SK-N-SH treated with all-trans-retinoic acid at 6 μM for 48 hours (cell line): ENCODE measurements around the gene MMP12.

Experiments used
- ATAC-seq: fragments of 200-7000 bp; cut with Tn5 transposase; 3 replicates; pipeline ENCODE4 v1.9.1; 2020; ENCODE audit warnings: mild to moderate bottlenecking, moderate library complexity
- ARNTL ChIP-seq: fragments of 450-650 bp; formaldehyde crosslinking; IDR thresholded peaks from 2 replicates; pipeline ENCODE4 v1.5.0; 2020; ENCODE audit warnings: low read depth, mild to moderate bottlenecking, moderate library complexity, borderline replicate concordance
- BACH2 ChIP-seq: fragments of 250-450 bp; sonication (Bioruptor Pico); IDR thresholded peaks from 2 replicates; pipeline ENCODE4 v1.9.0; 2021; ENCODE audit warnings: mild to moderate bottlenecking, borderline replicate concordance
- CREB5 ChIP-seq: fragments of 250-450 bp; sonication (Bioruptor Pico); IDR thresholded peaks from 2 replicates; pipeline ENCODE4 v1.5.1; 2020; ENCODE audit warnings: low read depth, mild to moderate bottlenecking, moderate library complexity
- CSDC2 ChIP-seq: fragments of 250-450 bp; sonication (Bioruptor Pico); IDR thresholded peaks from 2 replicates; pipeline ENCODE4 v1.5.0; 2020; ENCODE audit warnings: mild to moderate bottlenecking, moderate library complexity
- CSRNP3 ChIP-seq: fragments of 250-450 bp; sonication (Bioruptor Pico); IDR thresholded peaks from 2 replicates; pipeline ENCODE4 v1.5.1; 2021; ENCODE audit warnings: mild to moderate bottlenecking, moderate library complexity
- ESRRG ChIP-seq: fragments of 250-450 bp; sonication (Bioruptor Pico); IDR thresholded peaks from 2 replicates; pipeline ENCODE4 v1.6.1; 2021; ENCODE audit warnings: mild to moderate bottlenecking
- ISL1 ChIP-seq: fragments of 250-450 bp; sonication (Bioruptor Pico); IDR thresholded peaks from 2 replicates; pipeline ENCODE4 v2.1.2; 2022; ENCODE audit warnings: mild to moderate bottlenecking, moderate library complexity
- PPARA ChIP-seq: fragments of 250-450 bp; sonication (Bioruptor Pico); IDR thresholded peaks from 2 replicates; pipeline ENCODE4 v1.5.0; 2020; ENCODE audit warnings: mild to moderate bottlenecking, borderline replicate concordance
- RARB ChIP-seq: fragments of 250-450 bp; sonication (Bioruptor Pico); IDR thresholded peaks from 2 replicates; pipeline ENCODE4 v1.8.0; 2021; ENCODE audit warnings: mild to moderate bottlenecking, moderate library complexity
- SNAI2 ChIP-seq: fragments of 250-450 bp; sonication (Bioruptor Pico); IDR thresholded peaks from 2 replicates; pipeline ENCODE4 v1.5.0; 2020; ENCODE audit warnings: mild to moderate bottlenecking, moderate library complexity
- TCF4 ChIP-seq: fragments of 250-450 bp; sonication (Bioruptor Pico); IDR thresholded peaks from 2 replicates; pipeline ENCODE4 v1.8.0; 2021; ENCODE audit warnings: mild to moderate bottlenecking, moderate library complexity, borderline replicate concordance
- TOX ChIP-seq: fragments of 250-450 bp; sonication (Bioruptor Pico); IDR thresholded peaks from 2 replicates; pipeline ENCODE4 v1.8.0; 2021; ENCODE audit warnings: mild to moderate bottlenecking, moderate library complexity, borderline replicate concordance
- TSHZ2 ChIP-seq: fragments of 250-450 bp; sonication (Bioruptor Pico); IDR thresholded peaks from 2 replicates; pipeline ENCODE4 v1.5.0; 2020; ENCODE audit warnings: mild to moderate bottlenecking, moderate library complexity
- ZC3H10 ChIP-seq: fragments of 250-450 bp; sonication (Bioruptor Pico); IDR thresholded peaks from 2 replicates; pipeline ENCODE4 v1.5.1; 2021; ENCODE audit warnings: mild to moderate bottlenecking, moderate library complexity
- ZFP3 ChIP-seq: fragments of 250-450 bp; sonication (Bioruptor Pico); IDR thresholded peaks from 2 replicates; pipeline ENCODE4 v1.5.0; 2020; ENCODE audit warnings: mild to moderate bottlenecking, moderate library complexity
- ZFP30 ChIP-seq: fragments of 450-650 bp; formaldehyde crosslinking; IDR thresholded peaks from 2 replicates; pipeline ENCODE4 v1.5.0; 2022; ENCODE audit warnings: mild to moderate bottlenecking, moderate library complexity
- ZNF565 ChIP-seq: fragments of 450-650 bp; formaldehyde crosslinking; conservative IDR thresholded peaks from 2 replicates; pipeline ENCODE4 v1.5.0; 2020; ENCODE audit warnings: low read depth, mild to moderate bottlenecking, moderate library complexity
- ZNF70 ChIP-seq: fragments of 450-650 bp; formaldehyde crosslinking; IDR thresholded peaks from 2 replicates; pipeline ENCODE4 v1.5.0; 2020; ENCODE audit warnings: mild to moderate bottlenecking, moderate library complexity
- ZNF8 ChIP-seq: fragments of 450-650 bp; formaldehyde crosslinking; IDR thresholded peaks from 2 replicates; pipeline ENCODE4 v1.5.0; 2020; ENCODE audit warnings: mild to moderate bottlenecking, moderate library complexity
- TF ChIP-seq, protein P1 (sequence below): fragments of 250-450 bp; sonication (Bioruptor Pico); IDR thresholded peaks from 2 replicates; pipeline ENCODE4 v1.8.0; 2021; ENCODE audit warnings: low read depth, mild to moderate bottlenecking, moderate library complexity, borderline replicate concordance

The MMP12 gene

DNA sequence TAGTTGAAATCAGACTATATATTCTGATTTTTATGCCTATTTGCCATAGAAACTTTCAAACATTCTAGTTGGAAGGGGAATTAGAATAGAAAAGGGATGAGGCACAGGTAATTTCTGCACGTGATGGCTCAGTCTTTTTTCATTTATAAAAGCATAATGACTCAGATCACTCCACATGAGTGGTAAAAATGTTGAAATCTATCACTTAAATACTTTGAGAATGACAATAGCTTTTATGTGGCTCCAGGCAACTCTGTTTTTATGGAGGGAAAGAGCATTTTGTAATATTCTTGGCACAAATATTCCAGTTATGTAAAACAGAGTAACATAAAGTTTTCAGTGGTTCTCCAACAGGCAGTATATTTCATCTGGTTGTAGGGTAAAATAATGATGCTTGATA is 25.5 kb downstream of the MMP12 start:
- peak; percentile 35; the same call in 2 of the 3 replicates for ATAC-seq
- TF ChIP-seq PPARA (CRISPR knock-in tag): no peak
- TF ChIP-seq TCF4 (CRISPR knock-in tag): no peak
- no peak for TF ChIP-seq ZFP3 (CRISPR knock-in tag)
- no peak for TF ChIP-seq ZC3H10 (CRISPR knock-in tag)
- TF ChIP-seq ZFP30 (CRISPR knock-in tag): no peak
- no peak for TF ChIP-seq ESRRG
- no peak for TF ChIP-seq TSHZ2 (CRISPR knock-in tag)
- no peak for TF ChIP-seq CSRNP3 (CRISPR knock-in tag)
- no peak for TF ChIP-seq SNAI2 (CRISPR knock-in tag)
- no peak for TF ChIP-seq ZNF70 (CRISPR knock-in tag)
- TF ChIP-seq ISL1 (CRISPR knock-in tag): no peak
- TF ChIP-seq TOX (CRISPR knock-in tag): no peak
- no peak for TF ChIP-seq CREB5 (CRISPR knock-in tag)
- no peak for TF ChIP-seq RARB
- no peak for TF ChIP-seq CSDC2
- no peak for TF ChIP-seq ZNF565 (CRISPR knock-in tag)
- TF ChIP-seq ZNF8 (CRISPR knock-in tag): no peak
- no peak for TF ChIP-seq ARNTL (CRISPR knock-in tag)
- TF ChIP-seq, protein P1, sequence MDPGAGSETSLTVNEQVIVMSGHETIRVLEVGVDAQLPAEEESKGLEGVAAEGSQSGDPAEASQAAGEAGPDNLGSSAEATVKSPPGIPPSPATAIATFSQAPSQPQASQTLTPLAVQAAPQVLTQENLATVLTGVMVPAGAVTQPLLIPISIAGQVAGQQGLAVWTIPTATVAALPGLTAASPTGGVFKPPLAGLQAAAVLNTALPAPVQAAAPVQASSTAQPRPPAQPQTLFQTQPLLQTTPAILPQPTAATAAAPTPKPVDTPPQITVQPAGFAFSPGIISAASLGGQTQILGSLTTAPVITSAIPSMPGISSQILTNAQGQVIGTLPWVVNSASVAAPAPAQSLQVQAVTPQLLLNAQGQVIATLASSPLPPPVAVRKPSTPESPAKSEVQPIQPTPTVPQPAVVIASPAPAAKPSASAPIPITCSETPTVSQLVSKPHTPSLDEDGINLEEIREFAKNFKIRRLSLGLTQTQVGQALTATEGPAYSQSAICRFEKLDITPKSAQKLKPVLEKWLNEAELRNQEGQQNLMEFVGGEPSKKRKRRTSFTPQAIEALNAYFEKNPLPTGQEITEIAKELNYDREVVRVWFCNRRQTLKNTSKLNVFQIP (CRISPR knock-in tag): no peak

- ATAC-seq: no peak
- TF ChIP-seq CSDC2: no peak
- TF ChIP-seq ZNF70 (CRISPR knock-in tag): no peak
- no peak for TF ChIP-seq ZC3H10 (CRISPR knock-in tag)
- no peak for TF ChIP-seq ISL1 (CRISPR knock-in tag)
- no peak for TF ChIP-seq SNAI2 (CRISPR knock-in tag)
- TF ChIP-seq ARNTL (CRISPR knock-in tag): no peak
- no peak for TF ChIP-seq BACH2 (CRISPR knock-in tag)
- no peak for TF ChIP-seq TOX (CRISPR knock-in tag)
- no peak for TF ChIP-seq PPARA (CRISPR knock-in tag)
- TF ChIP-seq TSHZ2 (CRISPR knock-in tag): no peak
- no peak for TF ChIP-seq ZFP30 (CRISPR knock-in tag)
- TF ChIP-seq ESRRG: no peak
- no peak for TF ChIP-seq CSRNP3 (CRISPR knock-in tag)
- TF ChIP-seq ZNF565 (CRISPR knock-in tag): no peak
- no peak for TF ChIP-seq ZFP3 (CRISPR knock-in tag)
- no peak for TF ChIP-seq CREB5 (CRISPR knock-in tag)
Measured at GRCh38 chr11:102846292-102846691, 28.5 kb downstream of the MMP12 start.
